Left ventricle myocardium superior (tissue), 1 donor: ENCODE results near the gene ZNF143. TPM values are rescaled to one million over a fixed set of nuclear protein-coding genes. Genes with fewer than 3 reads are reported as not detected.
"Not testable (repeated sequence)": the region's sequence is repeated elsewhere in the genome, so short reads cannot be mapped to it uniquely, and the experiment has no call there.

ENCODE experiments used
- ATAC-seq: fragments of 200-7000 bp; cut with Tn5 transposase; one replicate; pipeline ENCODE4 v1.9.1; 2020; ENCODE audit warnings: mild to moderate bottlenecking, moderate library complexity
- DNase-seq: peaks from one replicate; pipeline ENCODE4 v3.0.0-alpha.2; 2020
- intact Hi-C: fragments of 100-400 bp; cut with micrococcal nuclease; formaldehyde crosslinking; loops from one replicate; pipeline ENCODE4 v1.11.0; 2022
- total RNA-seq: library from RNA; stranded (reverse); fragmentation: NEBNext Ultra II Directional; extraction: Animal tissue kit (Norgen Biotek cat#: 25700); gene quantifications from one replicate; pipeline ENCODE4 v1.2.1, GENCODE V29; 2021
- donor health status: DM: no; HTN: yes; CAD: no; lungs with severe emphysema.

ZNF143 gene
- total RNA-seq, 1 donor from 2014 or later, result 22.4 TPM

- ATAC-seq (no peak), DNase-seq (no peak)
- intact Hi-C loops, result no loop called here
Observed at GRCh38 chr11:9493492-9493891, 32.7 kb downstream of the ZNF143 start.

- DNase-seq (no peak), ATAC-seq (no peak)
- intact Hi-C loops, result no loop called here
Observed at GRCh38 chr11:9494316-9494715, 33.5 kb downstream of the ZNF143 start.

GRCh38 chr11:9495803-9496514 lies 35.1 kb downstream of the ZNF143 start:
- intact Hi-C loops, result no loop called here
- ATAC-seq (no peak), DNase-seq (no peak)

- intact Hi-C loops, result no loop called here
- no peak for DNase-seq
- ATAC-seq, result no peak
Observed at GRCh38 chr11:9498457-9499078, 37.8 kb downstream of the ZNF143 start.

GRCh38 chr11:9506489-9507276 lies 45.9 kb downstream of the ZNF143 start:
- ATAC-seq (peak; percentile 86), DNase-seq (peak; percentile 67)
- intact Hi-C loops, result no loop called here

- intact Hi-C loops, result no loop called here
- DNase-seq (no peak), ATAC-seq (no peak)
Observed at GRCh38 chr11:9507277-9507580, 46.4 kb downstream of the ZNF143 start.

- intact Hi-C loops, result no loop called here
- DNase-seq (no peak), ATAC-seq (no peak)
Observed at GRCh38 chr11:9509041-9509440, 48.2 kb downstream of the ZNF143 start.

- DNase-seq (no peak), ATAC-seq (no peak)
- intact Hi-C loops, result no loop called here
Observed at GRCh38 chr11:9512370-9513019, 51.7 kb downstream of the ZNF143 start.

GRCh38 chr11:9514576-9514975 lies 53.8 kb downstream of the ZNF143 start:
- ATAC-seq, intact Hi-C loops, DNase-seq: not testable (repeated sequence)

- no peak for ATAC-seq
- intact Hi-C loops, result no loop called here
- DNase-seq, result no peak
Observed at GRCh38 chr11:9516113-9516512, 55.3 kb downstream of the ZNF143 start.

GRCh38 chr11:9518835-9519410 lies 58.1 kb downstream of the ZNF143 start:
- DNase-seq (no peak), ATAC-seq (no peak)
- intact Hi-C loops, result no loop called here

- ATAC-seq, result peak; percentile 55
- no peak for DNase-seq
- intact Hi-C loops, result loop anchor here (10.0 kb wide), 1 partner anchor 51 kb away; the partner anchor contains the start of gene WEE1
Observed at GRCh38 chr11:9524001-9524400, 63.2 kb downstream of the ZNF143 start.

GRCh38 chr11:9525116-9525515 lies 64.3 kb downstream of the ZNF143 start:
- intact Hi-C loops, result loop anchor here (10.0 kb wide), 1 partner anchor 50 kb away; the partner anchor contains the start of gene WEE1
- ATAC-seq, result no peak
- DNase-seq, result no peak

GRCh38 chr11:9527481-9528135 lies 66.8 kb downstream of the ZNF143 start:
- intact Hi-C loops, result loop anchor here (10.0 kb wide), 1 partner anchor 47 kb away; the partner anchor contains the start of gene WEE1
- DNase-seq (no peak), ATAC-seq (peak; percentile 52)

GRCh38 chr11:9528136-9528501 lies 67.3 kb downstream of the ZNF143 start:
- no peak for ATAC-seq
- DNase-seq, result no peak
- intact Hi-C loops, result loop anchor here (10.0 kb wide), 1 partner anchor 47 kb away; the partner anchor contains the start of gene WEE1

GRCh38 chr11:9528573-9529333 lies 67.9 kb downstream of the ZNF143 start:
- intact Hi-C loops, result loop anchor here (10.0 kb wide), 1 partner anchor 46 kb away; the partner anchor contains the start of gene WEE1
- no peak for ATAC-seq
- no peak for DNase-seq

- ATAC-seq, result peak; percentile 78
- DNase-seq, result peak; percentile 71
- intact Hi-C loops, result loop anchor here (10.0 kb wide), 1 partner anchor 46 kb away; the partner anchor contains the start of gene WEE1
Observed at GRCh38 chr11:9529334-9529650, 68.5 kb downstream of the ZNF143 start.

GRCh38 chr11:9530020-9530621 lies 69.3 kb downstream of the ZNF143 start:
- intact Hi-C loops, result no loop called here
- DNase-seq, result no peak
- no peak for ATAC-seq
